Measurements from ENCODE around the gene PLCB4.
A peak's percentile ranks its signal among the peaks of the same experiment; 100 is the strongest.
"Not testable (repeated sequence)": the region's sequence is repeated elsewhere in the genome, so short reads cannot be mapped to it uniquely, and the experiment has no call there.

Gene PLCB4

GRCh38 chr20:9367328-9367727 lies 298.4 kb downstream of the PLCB4 start:
- no peak for DNase-seq (ENCODE audit: low spot score)

GRCh38 chr20:9367746-9368145 lies 298.9 kb downstream of the PLCB4 start:
- DNase-seq (ENCODE audit: low spot score) = no peak

GRCh38 chr20:9368893-9369292 lies 300.0 kb downstream of the PLCB4 start:
- no peak for DNase-seq (ENCODE audit: low spot score)

- no peak for DNase-seq (ENCODE audit: low spot score)
These were observed 300.7 kb downstream of the PLCB4 start for GRCh38 chr20:9369557-9369956.

- no peak for DNase-seq (ENCODE audit: low spot score)
These were observed 305.2 kb downstream of the PLCB4 start for GRCh38 chr20:9374072-9374471.

GRCh38 chr20:9374480-9374879 lies 305.6 kb downstream of the PLCB4 start:
- no peak for DNase-seq (ENCODE audit: low spot score)

GRCh38 chr20:9375221-9375681 lies 306.4 kb downstream of the PLCB4 start:
- DNase-seq (ENCODE audit: low spot score) = no peak

- no peak for DNase-seq (ENCODE audit: low spot score)
These were observed 308.1 kb downstream of the PLCB4 start for GRCh38 chr20:9377007-9377406.

- DNase-seq (ENCODE audit: low spot score) = not testable (repeated sequence)
These were observed 316.7 kb downstream of the PLCB4 start for GRCh38 chr20:9385345-9386310.

GRCh38 chr20:9388160-9388812 lies 319.4 kb downstream of the PLCB4 start:
- DNase-seq (ENCODE audit: low spot score) = no peak

- DNase-seq (ENCODE audit: low spot score) = no peak
These were observed 319.9 kb downstream of the PLCB4 start for GRCh38 chr20:9388813-9389161.

- no peak for DNase-seq (ENCODE audit: low spot score)
These were observed 320.5 kb downstream of the PLCB4 start for GRCh38 chr20:9389346-9389745.

- no peak for DNase-seq (ENCODE audit: low spot score)
These were observed 321.6 kb downstream of the PLCB4 start for GRCh38 chr20:9390441-9390840.

- peak; percentile 68 for DNase-seq (ENCODE audit: low spot score)
These were observed 324.3 kb downstream of the PLCB4 start for GRCh38 chr20:9392892-9393857.

GRCh38 chr20:9395971-9396370 lies 327.1 kb downstream of the PLCB4 start:
- DNase-seq (ENCODE audit: low spot score) = no peak

- peak; percentile 85 for DNase-seq (ENCODE audit: low spot score)
These were observed 329.0 kb downstream of the PLCB4 start for GRCh38 chr20:9397928-9398327.

GRCh38 chr20:9398882-9399281 lies 330.0 kb downstream of the PLCB4 start:
- no peak for DNase-seq (ENCODE audit: low spot score)

GRCh38 chr20:9399322-9399721 lies 330.4 kb downstream of the PLCB4 start:
- no peak for DNase-seq (ENCODE audit: low spot score)

- DNase-seq (ENCODE audit: low spot score) = no peak
These were observed 331.5 kb downstream of the PLCB4 start for GRCh38 chr20:9400171-9401025.

GRCh38 chr20:9401371-9401770 lies 332.5 kb downstream of the PLCB4 start:
- DNase-seq (ENCODE audit: low spot score) = no peak

- no peak for DNase-seq (ENCODE audit: low spot score)
These were observed 333.3 kb downstream of the PLCB4 start for GRCh38 chr20:9402141-9402540.

Data from pons (tissue), 1 donor.